AG10803 (cell line): ENCODE data around the gene PGPEP1.
"Not testable (repeated sequence)": the region's sequence is repeated elsewhere in the genome, so short reads cannot be mapped to it uniquely, and the experiment has no call there.

Source experiments
- DNase-seq: peaks from one replicate; pipeline ENCODE4 v3.0.0; 2010; ENCODE audit warnings: low read depth
- H3K4me3 ChIP-seq: 2 replicates; pipeline ENCODE4 v1.5.1; 2011; ENCODE audit warnings: mild to moderate bottlenecking, low read length, control low read depth
- TF ChIP-seq, protein P1 (sequence below): conservative IDR thresholded peaks from 2 replicates; pipeline ENCODE4 v1.5.1; 2011; ENCODE audit warnings: mild to moderate bottlenecking, low read length, control low read depth, inconsistent platforms

PGPEP1 gene

DNA sequence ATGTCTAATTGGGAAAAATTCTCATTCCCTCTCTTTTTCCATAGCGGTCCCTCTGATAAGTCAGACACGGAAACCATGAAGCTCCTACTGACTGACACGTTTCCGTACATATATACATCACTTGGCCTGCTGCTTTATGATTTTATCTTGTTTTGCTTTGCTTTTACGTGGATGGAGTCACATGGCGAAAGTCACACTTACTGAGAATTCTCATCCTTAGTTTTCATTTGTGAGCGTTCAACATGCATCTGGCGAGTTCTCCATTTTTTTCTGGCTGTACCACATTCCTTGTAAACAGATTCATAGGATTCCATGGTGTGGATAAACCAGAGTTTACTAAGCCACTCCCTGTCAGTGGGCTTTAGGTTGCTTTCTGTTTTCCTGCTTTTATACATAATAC is 21.2 kb downstream of the PGPEP1 start:
- H3K4me3 ChIP-seq, result no peak overlapping the region
- TF ChIP-seq, protein P1, sequence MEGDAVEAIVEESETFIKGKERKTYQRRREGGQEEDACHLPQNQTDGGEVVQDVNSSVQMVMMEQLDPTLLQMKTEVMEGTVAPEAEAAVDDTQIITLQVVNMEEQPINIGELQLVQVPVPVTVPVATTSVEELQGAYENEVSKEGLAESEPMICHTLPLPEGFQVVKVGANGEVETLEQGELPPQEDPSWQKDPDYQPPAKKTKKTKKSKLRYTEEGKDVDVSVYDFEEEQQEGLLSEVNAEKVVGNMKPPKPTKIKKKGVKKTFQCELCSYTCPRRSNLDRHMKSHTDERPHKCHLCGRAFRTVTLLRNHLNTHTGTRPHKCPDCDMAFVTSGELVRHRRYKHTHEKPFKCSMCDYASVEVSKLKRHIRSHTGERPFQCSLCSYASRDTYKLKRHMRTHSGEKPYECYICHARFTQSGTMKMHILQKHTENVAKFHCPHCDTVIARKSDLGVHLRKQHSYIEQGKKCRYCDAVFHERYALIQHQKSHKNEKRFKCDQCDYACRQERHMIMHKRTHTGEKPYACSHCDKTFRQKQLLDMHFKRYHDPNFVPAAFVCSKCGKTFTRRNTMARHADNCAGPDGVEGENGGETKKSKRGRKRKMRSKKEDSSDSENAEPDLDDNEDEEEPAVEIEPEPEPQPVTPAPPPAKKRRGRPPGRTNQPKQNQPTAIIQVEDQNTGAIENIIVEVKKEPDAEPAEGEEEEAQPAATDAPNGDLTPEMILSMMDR, result no peak
- DNase-seq, result no peak

DNA sequence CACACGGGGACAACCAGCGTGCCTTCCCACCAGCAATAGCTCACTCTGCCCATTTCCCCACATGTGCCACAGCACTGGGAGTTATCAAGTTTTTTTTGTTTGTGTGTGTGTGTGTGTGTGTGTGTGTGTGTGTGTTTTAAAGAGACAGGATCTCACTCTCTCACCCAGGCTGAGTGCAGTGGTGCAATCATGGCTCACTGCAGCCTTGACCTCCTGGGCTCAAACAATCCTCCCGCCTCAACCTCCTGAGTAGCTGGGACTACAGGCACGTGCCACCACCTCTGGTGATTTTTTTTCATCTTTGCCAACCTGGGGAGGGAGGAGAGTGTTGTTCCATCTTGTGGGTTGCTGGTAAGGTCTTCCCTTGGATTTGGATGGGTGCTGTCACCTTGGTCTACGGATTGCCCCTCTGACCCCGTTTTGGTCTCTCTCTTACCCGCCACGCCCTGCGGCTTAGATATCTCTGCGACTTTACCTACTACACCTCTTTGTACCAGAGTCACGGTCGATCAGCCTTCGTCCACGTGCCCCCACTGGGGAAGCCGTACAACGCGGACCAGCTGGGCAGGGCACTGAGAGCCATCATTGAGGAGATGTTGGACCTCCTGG is 22.6 kb downstream of the PGPEP1 start:
- DNase-seq, result no peak
- no peak overlapping the region for H3K4me3 ChIP-seq
- TF ChIP-seq, protein P1, result no peak

DNA sequence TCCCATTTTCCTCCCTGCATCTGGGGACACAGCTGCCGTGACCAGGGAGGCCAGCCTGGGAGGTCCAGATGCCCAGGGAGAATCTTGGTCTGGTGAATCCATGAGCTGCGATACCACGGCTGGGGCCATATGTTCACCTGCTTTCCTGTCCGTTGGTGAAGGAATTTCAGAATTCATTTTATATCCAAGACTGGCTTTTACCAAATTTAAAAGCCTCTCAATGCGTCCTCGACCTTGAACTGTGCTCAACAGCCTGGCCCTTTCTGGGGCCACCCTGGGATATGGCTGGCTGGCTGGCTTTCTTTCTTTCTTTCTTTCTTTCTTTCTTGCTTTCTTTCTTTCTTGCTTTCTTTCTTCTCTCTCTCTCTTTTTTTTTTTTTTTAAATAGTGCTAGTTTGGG is 23.4 kb downstream of the PGPEP1 start:
- DNase-seq, result no peak
- no peak overlapping the region for H3K4me3 ChIP-seq
- TF ChIP-seq, protein P1, result no peak

DNA sequence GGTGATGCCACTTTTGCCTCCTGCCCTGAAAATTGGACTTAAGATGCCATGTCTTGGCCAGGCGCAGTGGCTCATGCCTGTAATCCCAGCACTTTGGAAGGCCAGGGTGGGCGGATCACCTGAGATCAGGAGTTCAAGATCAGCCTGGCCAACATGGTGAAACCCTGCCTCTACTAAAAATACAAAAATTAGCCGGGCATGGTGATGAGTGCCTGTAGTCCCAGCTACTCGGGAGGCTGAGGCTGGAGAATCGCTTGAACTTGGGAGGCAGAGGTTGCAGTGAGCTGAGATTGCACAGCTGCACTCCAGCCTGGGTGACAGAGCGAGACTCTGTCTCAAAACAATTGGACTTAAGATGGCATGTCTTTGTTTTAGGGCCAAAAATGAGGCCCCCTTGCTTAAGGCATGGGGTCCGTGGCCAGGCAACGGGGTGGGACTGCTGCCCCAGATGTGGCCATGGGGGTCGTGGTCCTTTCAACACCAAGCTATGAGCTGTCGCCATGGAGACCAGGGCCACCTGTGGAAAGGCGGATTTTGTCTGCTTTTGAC is 24.0 kb downstream of the PGPEP1 start:
- H3K4me3 ChIP-seq, DNase-seq: not testable (repeated sequence)

DNA sequence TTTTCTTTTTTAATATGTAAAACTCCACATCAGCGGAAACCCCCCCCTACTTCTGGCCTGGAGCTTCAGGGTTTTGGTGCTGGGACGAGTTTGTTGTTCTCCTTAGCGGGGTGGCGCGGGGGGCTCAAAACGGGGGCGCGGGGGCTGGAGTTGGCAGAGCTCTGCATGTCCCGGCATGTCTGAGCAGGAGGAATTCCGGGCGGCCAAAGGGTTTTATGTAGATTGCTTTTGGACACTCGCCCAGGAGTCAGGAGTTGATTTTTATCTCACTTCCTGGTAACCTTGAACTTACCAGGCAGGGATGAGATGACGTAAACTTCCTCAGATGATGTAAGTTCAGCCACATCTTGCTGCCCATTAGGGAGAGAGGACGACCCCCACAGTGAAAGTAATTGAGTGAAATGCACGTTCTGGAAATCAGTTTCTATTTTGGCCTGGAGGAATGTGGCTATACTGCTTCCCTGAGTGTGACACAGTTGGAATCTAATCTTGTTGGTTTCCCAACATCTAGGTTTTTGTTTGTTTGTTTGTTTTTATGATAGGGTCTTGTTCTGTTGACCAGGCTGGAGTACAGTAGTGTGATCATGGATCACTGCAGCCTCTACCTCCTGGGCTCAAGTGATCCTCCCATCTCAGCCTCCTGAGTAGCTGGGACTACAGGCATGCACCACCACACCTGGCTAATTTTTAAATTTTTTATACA is 24.6 kb downstream of the PGPEP1 start:
- H3K4me3 ChIP-seq, result no peak overlapping the region
- peak; percentile 99 for DNase-seq
- TF ChIP-seq, protein P1, result no peak

DNA sequence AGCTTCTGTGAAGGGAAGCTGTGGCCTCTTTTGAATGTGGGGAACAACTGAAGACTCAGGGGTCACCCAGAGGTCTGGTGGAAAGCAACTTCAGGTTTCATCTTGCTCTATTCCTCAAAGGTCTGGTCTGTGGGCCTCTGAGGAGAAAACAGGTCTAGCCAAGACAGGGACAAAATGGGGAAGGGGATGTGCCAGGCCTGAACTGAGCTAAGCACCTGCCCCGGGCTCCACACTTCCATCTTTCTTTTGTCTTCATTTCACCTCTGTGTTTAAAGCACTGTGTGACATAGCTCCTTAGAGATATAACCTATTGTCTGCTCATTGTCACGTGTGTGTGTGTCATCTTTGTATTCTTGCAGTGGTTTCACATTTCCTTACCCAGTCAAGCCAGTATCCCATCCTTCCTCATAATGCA is 25.6 kb downstream of the PGPEP1 start:
- TF ChIP-seq, protein P1, result no peak
- no peak overlapping the region for H3K4me3 ChIP-seq
- DNase-seq, result no peak

DNA sequence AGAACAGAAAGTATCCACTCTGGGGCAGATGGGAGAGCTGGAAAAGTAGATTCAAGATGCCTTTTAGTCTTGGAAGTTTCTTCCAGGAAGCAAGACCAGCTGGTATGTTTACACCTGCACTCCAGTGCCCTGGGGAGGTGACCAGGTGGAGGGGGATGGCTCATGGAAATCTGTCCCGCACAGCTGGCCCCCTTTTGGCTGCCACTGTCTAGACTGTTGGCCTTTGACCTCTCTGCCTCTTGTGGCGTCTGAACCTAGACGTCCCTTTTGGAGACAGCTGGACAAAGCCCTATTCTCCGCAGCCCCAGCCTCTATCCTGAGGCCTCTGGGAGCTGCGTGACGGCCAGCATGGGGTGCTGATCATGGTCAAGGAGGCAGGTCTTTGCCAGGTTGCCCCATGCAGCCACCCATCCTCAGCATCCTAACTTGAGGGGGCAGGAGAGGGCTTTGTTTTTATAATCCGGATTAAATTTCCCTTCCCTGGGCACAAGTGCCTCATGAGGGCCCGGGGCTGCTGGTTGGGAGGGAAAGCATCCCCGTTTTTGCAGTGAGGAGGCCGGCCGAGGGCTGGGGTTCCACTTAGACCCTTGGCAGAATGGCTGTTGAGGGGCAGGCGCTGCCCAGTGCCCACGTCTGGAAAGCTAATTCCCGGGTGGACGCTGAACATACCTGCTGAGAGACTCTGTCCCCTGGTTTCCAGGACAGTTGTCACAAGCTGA is 28.3 kb downstream of the PGPEP1 start:
- no peak for DNase-seq
- TF ChIP-seq, protein P1, result no peak
- no peak overlapping the region for H3K4me3 ChIP-seq
